LNCAP (cell line): Measurements from ENCODE around the gene SMYD3.

Experiments
- TF ChIP-seq, protein P1 (sequence below): fragments of 450-650 bp; IDR thresholded peaks from 2 replicates; pipeline ENCODE4 v1.5.1; 2017; ENCODE audit warnings: mild to moderate bottlenecking

Gene SMYD3

GRCh38 chr1:245762396-245762910 is 744.6 kb downstream of the SMYD3 start:
- TF ChIP-seq, protein P1, sequence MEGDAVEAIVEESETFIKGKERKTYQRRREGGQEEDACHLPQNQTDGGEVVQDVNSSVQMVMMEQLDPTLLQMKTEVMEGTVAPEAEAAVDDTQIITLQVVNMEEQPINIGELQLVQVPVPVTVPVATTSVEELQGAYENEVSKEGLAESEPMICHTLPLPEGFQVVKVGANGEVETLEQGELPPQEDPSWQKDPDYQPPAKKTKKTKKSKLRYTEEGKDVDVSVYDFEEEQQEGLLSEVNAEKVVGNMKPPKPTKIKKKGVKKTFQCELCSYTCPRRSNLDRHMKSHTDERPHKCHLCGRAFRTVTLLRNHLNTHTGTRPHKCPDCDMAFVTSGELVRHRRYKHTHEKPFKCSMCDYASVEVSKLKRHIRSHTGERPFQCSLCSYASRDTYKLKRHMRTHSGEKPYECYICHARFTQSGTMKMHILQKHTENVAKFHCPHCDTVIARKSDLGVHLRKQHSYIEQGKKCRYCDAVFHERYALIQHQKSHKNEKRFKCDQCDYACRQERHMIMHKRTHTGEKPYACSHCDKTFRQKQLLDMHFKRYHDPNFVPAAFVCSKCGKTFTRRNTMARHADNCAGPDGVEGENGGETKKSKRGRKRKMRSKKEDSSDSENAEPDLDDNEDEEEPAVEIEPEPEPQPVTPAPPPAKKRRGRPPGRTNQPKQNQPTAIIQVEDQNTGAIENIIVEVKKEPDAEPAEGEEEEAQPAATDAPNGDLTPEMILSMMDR, result no peak

DNA sequence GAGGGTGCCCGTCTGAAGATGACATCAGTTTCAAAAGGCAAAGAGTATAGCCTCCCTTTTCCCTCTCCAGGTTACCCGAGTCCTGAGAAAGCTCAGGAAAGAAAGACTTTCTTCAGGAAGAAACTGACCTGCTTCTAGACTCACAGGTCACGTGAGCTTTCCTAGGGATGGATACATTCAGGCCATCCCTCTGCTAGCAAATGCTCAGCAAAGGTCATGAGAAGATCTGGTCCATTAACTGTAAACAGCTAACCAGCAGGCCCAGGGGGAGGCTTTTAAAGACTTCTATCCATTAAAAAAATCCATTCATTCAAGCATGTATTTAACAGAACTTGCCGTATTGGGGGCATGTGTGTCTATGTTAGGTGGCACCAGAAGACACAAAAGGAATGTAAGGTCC is 746.8 kb downstream of the SMYD3 start:
- TF ChIP-seq, protein P1, result no peak

DNA sequence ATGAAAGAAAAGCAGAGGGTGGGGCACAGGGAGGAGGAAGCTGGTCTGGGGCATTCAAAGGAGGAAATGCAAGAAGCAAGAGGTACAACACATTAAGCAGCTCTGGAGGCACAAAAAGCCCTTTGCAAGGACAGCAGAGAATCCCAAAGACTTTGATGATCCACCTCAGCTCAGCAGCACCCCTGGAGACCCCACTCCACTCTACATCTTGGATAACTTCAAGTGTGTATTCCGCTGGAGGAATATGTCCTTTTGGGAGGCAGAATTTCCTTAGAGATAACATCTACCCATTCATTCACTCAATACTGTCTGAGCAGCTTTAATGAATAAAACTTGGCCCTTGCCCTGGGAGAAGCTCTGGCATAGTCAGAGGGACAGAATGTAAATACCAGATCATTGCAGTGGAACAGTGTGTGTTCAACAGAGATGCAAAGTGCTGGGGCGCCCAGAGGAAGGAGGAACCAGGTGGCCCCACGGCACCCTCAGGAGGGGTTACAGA is 752.6 kb downstream of the SMYD3 start:
- TF ChIP-seq, protein P1, result no peak

- TF ChIP-seq, protein P1, result no peak
Measured at GRCh38 chr1:245753807-245754206, 753.3 kb downstream of the SMYD3 start.

DNA sequence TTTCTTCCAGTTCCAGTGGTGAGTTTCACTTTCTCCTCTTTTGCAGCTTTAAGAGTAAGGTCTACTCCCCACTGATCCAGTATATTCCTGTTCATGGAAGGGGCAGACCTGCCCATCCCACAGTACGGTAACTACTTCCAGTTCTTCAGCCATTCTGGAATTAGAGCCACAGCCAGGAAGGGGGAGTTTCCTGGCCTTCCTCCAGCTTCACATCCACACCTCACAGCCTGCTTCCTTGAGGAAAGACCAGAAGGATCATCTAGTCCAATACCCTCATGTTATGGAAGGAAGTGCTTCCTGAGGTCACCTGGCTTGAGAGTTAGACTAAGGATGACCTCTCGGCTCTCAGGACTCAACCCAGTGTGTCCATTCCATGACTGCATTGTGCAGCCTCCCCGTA is 754.5 kb downstream of the SMYD3 start:
- TF ChIP-seq, protein P1, result no peak

- TF ChIP-seq, protein P1, result no peak
Measured at GRCh38 chr1:245751726-245752470, 755.2 kb downstream of the SMYD3 start.

DNA sequence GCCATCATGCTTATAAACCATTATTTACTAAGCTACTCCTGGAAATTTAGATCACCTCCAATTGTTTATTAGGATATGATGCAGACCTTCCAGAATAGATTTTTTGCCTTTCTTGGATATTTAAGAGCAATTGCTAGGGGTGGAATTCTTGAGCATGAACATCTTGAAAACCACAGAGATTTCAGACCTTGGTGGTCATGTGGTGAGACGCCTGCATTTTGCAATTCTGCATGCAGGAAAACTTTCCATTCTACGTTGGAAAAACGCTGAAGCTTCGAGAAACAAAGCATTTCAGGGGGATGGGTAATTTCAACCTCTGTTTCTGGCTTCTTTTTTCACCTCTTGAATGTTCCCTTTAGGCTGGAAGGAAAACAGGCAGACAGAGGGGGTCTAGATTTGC is 756.0 kb downstream of the SMYD3 start:
- TF ChIP-seq, protein P1, result no peak
